ENCODE measurements around the gene MFSD2B. TPM values are rescaled to one million over a fixed set of nuclear protein-coding genes. Genes with fewer than 3 reads are reported as not detected.

MFSD2B gene
- total and polyA plus RNA-seq, 2 donors (not counting 1 experiment from before 2014, with no cell fraction given), result not detected

GRCh38 chr2:24072259-24072658 lies 62.4 kb downstream of the MFSD2B start:
- Histone ChIP-seq H3K9me3 (ENCODE audit: control extremely low read depth in 1 of 3, control insufficient read depth in 2 of 3, insufficient read depth in 1 of 3, low read length in 2 of 3) (no peaks in the 10 kb centered on the region), H3K79me2 (ENCODE audit: control insufficient read depth, insufficient read depth, low read length) (peaks cover 30% of the 10 kb centered on the region), H3K4me2 (replicated peaks; ENCODE audit: low read depth, low read length, poor library complexity, severe bottlenecking) (no peak overlapping the region), H3K4me3 (ENCODE audit: control extremely low read depth in 1 of 5, extremely low read depth in 1 of 5, insufficient read depth in 1 of 5, low read depth in 2 of 5, low read length in 4 of 5) (no peak overlapping the region), H3K27me3 (replicated peaks in 1 of 4; ENCODE audit: control extremely low read depth in 1 of 4, control insufficient read depth in 3 of 4, insufficient read depth in 4 of 4, low read length in 3 of 4) (no peaks in the 10 kb centered on the region), H3K27ac (ENCODE audit: low read length in 2 of 2) (no peak overlapping the region), H2AFZ (ENCODE audit: insufficient read depth, low read depth, low read length, poor library complexity, severe bottlenecking) (no peak overlapping the region), H3K4me1 (ENCODE audit: control insufficient read depth in 2 of 2, insufficient read depth in 2 of 2, low read length in 2 of 2) (peaks cover 9 to 11% of the 10 kb centered on the region in 2 donors), H3K9ac (ENCODE audit: low read length) (no peak overlapping the region), H3K36me3 (replicated peaks in 1 of 2; ENCODE audit: control extremely low read depth in 1 of 2, control insufficient read depth in 1 of 2, extremely low read depth in 1 of 2, insufficient read depth in 2 of 2, low read length in 1 of 2) (peaks cover 5 to 23% of the 10 kb centered on the region in 2 experiments), H4K20me1 (ENCODE audit: control insufficient read depth, insufficient read depth, low read length, poor library complexity, severe bottlenecking) (peaks cover 6% of the 10 kb centered on the region)
- no peak for TF ChIP-seq CTCF (IDR thresholded peaks at IDR 0.05)
- TF ChIP-seq EZH2 (IDR thresholded peaks at IDR 0.05; ENCODE audit: borderline replicate concordance, insufficient read depth, low read depth, low read length, poor library complexity, severe bottlenecking), result no peak
- Mint-ChIP-seq H3K4me1 (peaks cover 24% of the 10 kb centered on the region), H3K4me3 (no peak overlapping the region), H3K27me3 (no peaks in the 10 kb centered on the region), H3K27ac (no peak overlapping the region), H3K9me3 (ENCODE audit: insufficient read depth) (no peaks in the 10 kb centered on the region)
- no CpG with 5 or more reads among the region's 4 CpGs for WGBS (ENCODE audit: insufficient coverage)
- DNase-seq, result no peak
- ChIA-PET POLR2A (no interaction called here), CTCF (interaction anchor here (2.0 to 2.1 kb wide), 2 partner anchors 12 to 248 kb away, joined by 9 to 10 read pairs; partner anchors contain the start of gene TP53I3)
- intact Hi-C loops (cut with micrococcal nuclease), result loop anchor here (10.0 kb wide), 1 partner anchor 687 kb away; the partner anchor contains the start of gene KLHL29
- ATAC-seq (ENCODE audit: low read depth), result no peak

DNA sequence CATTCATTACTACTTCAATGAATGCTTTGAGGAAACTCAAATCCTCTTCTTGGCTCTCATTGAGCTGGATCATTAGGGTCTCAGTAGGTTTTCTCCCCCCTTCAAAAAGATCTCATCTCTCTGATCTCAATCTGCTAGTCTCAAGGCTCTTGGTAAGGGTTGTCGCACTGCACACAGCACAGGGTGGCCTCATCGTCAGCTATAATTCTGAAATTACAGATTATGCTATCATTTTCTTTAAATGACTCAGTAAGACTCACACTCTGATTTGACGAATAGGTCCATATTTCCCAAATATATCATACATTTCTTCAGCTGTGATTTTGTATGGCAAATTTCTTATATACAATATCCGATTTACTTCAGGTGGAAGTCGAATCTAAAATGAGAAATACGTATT lies 63.9 kb downstream of the MFSD2B start:
- CTCF ChIA-PET, result interaction anchor here (2.0 to 2.1 kb wide), 2 partner anchors 10 to 250 kb away, joined by 9 to 10 read pairs; partner anchors contain the start of gene TP53I3

More for the DNA sequence above, 63.9 kb downstream of the MFSD2B start:
- no CpG with 5 or more reads among the region's 6 CpGs for WGBS (ENCODE audit: insufficient coverage)
- Histone ChIP-seq H2AFZ (ENCODE audit: insufficient read depth, low read depth, low read length, poor library complexity, severe bottlenecking) (no peak overlapping the region), H3K9me3 (ENCODE audit: control extremely low read depth in 1 of 3, control insufficient read depth in 2 of 3, insufficient read depth in 1 of 3, low read length in 2 of 3) (no peaks in the 10 kb centered on the region), H3K79me2 (ENCODE audit: control insufficient read depth, insufficient read depth, low read length) (peaks cover 30% of the 10 kb centered on the region), H3K27ac (ENCODE audit: low read length in 2 of 2) (no peak overlapping the region), H3K36me3 (replicated peaks in 1 of 2; ENCODE audit: control extremely low read depth in 1 of 2, control insufficient read depth in 1 of 2, extremely low read depth in 1 of 2, insufficient read depth in 2 of 2, low read length in 1 of 2) (peaks cover 2 to 17% of the 10 kb centered on the region in 2 experiments), H3K27me3 (replicated peaks in 1 of 4; ENCODE audit: control extremely low read depth in 1 of 4, control insufficient read depth in 3 of 4, insufficient read depth in 4 of 4, low read length in 3 of 4) (no peaks in the 10 kb centered on the region), H3K4me1 (ENCODE audit: control insufficient read depth in 2 of 2, insufficient read depth in 2 of 2, low read length in 2 of 2) (peaks cover 15 to 18% of the 10 kb centered on the region in 2 donors), H3K9ac (ENCODE audit: low read length) (no peak overlapping the region), H3K4me2 (replicated peaks; ENCODE audit: low read depth, low read length, poor library complexity, severe bottlenecking) (no peak overlapping the region), H3K4me3 (ENCODE audit: control extremely low read depth in 1 of 5, extremely low read depth in 1 of 5, insufficient read depth in 1 of 5, low read depth in 2 of 5, low read length in 4 of 5) (no peak overlapping the region), H4K20me1 (ENCODE audit: control insufficient read depth, insufficient read depth, low read length, poor library complexity, severe bottlenecking) (peaks cover 6% of the 10 kb centered on the region)
- TF ChIP-seq EZH2 (IDR thresholded peaks at IDR 0.05; ENCODE audit: borderline replicate concordance, insufficient read depth, low read depth, low read length, poor library complexity, severe bottlenecking) (no peak), CTCF (IDR thresholded peaks at IDR 0.05) (no peak)
- Mint-ChIP-seq H3K9me3 (ENCODE audit: insufficient read depth) (no peaks in the 10 kb centered on the region), H3K4me1 (peaks cover 33% of the 10 kb centered on the region), H3K4me3 (no peak overlapping the region), H3K27ac (no peak overlapping the region), H3K27me3 (no peaks in the 10 kb centered on the region)
- no peak for ATAC-seq (ENCODE audit: low read depth)
- DNase-seq, result no peak
- intact Hi-C loops (cut with micrococcal nuclease), result loop anchor here (10.0 kb wide), 1 partner anchor 689 kb away; the partner anchor contains the start of gene KLHL29
- POLR2A ChIA-PET, result no interaction called here

All from B cell (primary cell).